GM12864 (cell line): ENCODE data around the gene IREB2.
A peak's percentile ranks its signal among the peaks of the same experiment; 100 is the strongest.

Experiments
- DNase-seq: peaks from one replicate; pipeline ENCODE4 v3.0.0-alpha.2; 2011; ENCODE audit warnings: low read depth
- H3K4me3 ChIP-seq: 2 replicates; pipeline ENCODE4 v1.5.1; 2011; ENCODE audit warnings: mild to moderate bottlenecking, low read depth, low read length, control low read depth
- TF ChIP-seq, protein P1 (sequence below): IDR thresholded peaks from 2 replicates; pipeline ENCODE4 v1.5.1; 2011; ENCODE audit warnings: low read depth, mild to moderate bottlenecking, moderate library complexity, low read length, control low read depth, inconsistent platforms; ENCODE audit errors: missing control alignments

IREB2 gene, protein sequence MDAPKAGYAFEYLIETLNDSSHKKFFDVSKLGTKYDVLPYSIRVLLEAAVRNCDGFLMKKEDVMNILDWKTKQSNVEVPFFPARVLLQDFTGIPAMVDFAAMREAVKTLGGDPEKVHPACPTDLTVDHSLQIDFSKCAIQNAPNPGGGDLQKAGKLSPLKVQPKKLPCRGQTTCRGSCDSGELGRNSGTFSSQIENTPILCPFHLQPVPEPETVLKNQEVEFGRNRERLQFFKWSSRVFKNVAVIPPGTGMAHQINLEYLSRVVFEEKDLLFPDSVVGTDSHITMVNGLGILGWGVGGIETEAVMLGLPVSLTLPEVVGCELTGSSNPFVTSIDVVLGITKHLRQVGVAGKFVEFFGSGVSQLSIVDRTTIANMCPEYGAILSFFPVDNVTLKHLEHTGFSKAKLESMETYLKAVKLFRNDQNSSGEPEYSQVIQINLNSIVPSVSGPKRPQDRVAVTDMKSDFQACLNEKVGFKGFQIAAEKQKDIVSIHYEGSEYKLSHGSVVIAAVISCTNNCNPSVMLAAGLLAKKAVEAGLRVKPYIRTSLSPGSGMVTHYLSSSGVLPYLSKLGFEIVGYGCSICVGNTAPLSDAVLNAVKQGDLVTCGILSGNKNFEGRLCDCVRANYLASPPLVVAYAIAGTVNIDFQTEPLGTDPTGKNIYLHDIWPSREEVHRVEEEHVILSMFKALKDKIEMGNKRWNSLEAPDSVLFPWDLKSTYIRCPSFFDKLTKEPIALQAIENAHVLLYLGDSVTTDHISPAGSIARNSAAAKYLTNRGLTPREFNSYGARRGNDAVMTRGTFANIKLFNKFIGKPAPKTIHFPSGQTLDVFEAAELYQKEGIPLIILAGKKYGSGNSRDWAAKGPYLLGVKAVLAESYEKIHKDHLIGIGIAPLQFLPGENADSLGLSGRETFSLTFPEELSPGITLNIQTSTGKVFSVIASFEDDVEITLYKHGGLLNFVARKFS

DNA sequence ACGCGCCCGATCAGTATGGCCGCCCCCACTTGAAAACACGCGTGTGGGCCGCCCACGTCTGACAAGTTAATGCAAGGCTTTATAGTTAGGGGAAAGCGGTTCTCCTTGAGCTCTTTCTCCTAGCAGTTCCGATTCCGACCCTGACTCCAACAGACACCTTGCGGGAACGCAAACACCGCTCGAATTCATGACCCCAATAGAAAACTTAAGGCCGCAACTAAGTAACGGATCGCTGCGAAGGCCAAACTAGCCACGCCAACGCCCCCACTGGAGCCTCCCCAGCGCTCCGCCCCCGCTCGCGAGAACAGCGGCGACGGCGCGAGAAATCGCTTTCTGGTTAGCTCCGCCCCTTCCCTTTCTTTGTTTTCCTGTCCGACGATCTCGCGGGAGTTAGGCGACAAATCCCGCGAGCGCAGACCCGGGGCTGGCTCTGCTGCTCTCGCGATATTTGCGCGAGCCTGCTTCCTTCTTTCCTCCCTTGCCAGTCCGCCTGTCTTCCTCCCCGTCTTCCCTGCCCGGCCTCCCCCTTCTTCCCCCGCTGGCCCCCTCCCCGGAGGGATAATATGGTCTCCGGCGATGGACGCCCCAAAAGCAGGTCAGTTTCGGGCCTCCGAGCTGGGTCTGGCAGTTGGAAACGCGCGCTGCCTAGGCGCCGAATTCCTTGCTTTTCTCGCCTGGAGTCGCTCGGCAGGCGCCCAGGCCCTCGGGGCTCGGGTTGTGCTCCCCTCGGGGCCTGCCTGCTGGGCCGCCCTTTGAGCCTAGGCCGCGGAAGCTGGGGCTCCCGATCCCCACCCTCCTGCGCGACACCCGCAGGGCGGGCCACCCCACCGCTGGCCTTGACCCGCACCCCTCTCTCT is at the start of gene IREB2:
Gene IREB2 (plus strand): TSS at position 455 of the 857 bp plus-strand sequence. CDS start 122 bp downstream, at position 577.
- peak within 1 kb of the TSS; percentile 92 for H3K4me3 ChIP-seq
- DNase-seq: peak; percentile 90
- TF ChIP-seq, protein P1, sequence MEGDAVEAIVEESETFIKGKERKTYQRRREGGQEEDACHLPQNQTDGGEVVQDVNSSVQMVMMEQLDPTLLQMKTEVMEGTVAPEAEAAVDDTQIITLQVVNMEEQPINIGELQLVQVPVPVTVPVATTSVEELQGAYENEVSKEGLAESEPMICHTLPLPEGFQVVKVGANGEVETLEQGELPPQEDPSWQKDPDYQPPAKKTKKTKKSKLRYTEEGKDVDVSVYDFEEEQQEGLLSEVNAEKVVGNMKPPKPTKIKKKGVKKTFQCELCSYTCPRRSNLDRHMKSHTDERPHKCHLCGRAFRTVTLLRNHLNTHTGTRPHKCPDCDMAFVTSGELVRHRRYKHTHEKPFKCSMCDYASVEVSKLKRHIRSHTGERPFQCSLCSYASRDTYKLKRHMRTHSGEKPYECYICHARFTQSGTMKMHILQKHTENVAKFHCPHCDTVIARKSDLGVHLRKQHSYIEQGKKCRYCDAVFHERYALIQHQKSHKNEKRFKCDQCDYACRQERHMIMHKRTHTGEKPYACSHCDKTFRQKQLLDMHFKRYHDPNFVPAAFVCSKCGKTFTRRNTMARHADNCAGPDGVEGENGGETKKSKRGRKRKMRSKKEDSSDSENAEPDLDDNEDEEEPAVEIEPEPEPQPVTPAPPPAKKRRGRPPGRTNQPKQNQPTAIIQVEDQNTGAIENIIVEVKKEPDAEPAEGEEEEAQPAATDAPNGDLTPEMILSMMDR: no peak

DNA sequence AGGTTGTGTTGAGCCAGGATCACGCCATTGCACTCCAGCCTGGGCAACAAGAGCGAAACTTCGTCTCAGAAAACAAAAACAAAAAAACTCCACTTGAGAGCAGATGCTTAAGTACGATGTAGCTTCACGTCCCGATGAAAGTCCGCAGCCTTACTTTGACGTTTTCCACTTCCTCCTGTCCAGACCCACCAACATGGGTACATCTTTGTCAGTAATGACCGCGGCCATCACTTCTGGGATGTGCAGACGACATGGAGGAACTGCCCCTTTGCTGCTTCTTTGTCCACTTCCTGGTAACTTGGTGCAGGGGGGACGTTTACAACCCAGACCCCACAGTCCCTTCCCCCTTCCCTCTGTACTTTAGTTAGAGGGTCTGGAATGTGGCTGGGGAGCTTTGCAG is 49.2 kb upstream of the IREB2 start:
- TF ChIP-seq, protein P1: no peak
- no peak overlapping the region for H3K4me3 ChIP-seq
- DNase-seq: no peak

DNA sequence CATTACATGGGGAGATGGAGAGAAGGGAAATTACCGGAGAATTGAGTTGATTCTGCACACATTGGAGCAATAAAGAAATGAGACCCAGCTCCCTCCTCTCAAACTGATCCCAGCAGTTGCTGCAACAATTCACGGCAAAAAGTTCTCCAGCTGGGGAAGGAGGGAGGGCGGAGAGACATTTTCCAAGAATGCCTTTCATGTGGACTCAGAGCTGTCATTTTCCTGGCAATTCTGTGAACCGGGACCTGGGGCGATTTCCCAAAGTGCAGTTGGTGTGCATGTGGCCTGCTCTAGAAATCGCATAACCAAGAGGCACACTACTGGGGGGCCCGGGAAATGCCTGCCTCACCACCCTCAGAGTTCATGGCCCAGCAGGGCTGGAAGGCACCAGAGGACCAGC is 48.7 kb upstream of the IREB2 start:
- no peak overlapping the region for H3K4me3 ChIP-seq
- DNase-seq: no peak
- TF ChIP-seq, protein P1: no peak

DNA sequence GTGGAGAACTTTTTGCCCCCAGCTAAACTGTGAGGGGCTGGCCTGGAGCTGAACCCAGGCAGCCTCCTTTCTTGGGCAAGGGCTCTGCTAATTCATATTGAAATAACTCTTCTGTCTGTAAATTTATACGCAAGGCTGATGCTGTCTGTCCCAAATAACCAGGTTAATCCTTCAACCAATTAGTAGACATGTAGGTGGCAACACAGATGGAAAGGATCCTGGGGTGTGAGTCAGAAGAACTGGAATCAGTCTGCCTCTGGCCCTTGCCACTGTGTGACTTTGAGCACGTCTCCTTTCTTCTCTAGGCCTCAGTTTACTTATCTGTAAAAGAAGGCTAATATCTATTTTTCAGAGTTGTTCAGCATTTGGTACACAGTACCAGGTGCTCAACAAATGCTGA is 48.3 kb upstream of the IREB2 start:
- TF ChIP-seq, protein P1: no peak
- H3K4me3 ChIP-seq: no peak overlapping the region
- DNase-seq: no peak

DNA sequence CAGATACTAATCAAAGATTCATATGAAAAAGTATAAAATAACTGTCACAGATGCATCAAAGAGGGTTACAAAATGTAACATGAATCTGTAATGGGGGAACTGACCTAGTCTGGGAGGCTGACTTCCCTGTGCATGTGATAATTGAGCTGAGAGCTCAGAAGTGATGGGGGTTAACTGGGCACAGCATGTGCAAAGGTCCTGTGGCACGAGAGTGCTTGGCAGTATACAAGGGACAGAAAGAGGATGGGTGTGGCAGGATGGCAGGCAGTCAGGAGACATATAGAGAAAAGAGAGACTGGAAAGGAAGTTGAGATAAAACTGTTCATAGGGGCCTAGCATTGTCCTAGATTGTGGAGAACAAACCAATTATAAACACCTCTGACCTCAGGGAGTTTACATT is 47.8 kb upstream of the IREB2 start:
- no peak for DNase-seq
- H3K4me3 ChIP-seq: no peak overlapping the region
- TF ChIP-seq, protein P1: no peak

DNA sequence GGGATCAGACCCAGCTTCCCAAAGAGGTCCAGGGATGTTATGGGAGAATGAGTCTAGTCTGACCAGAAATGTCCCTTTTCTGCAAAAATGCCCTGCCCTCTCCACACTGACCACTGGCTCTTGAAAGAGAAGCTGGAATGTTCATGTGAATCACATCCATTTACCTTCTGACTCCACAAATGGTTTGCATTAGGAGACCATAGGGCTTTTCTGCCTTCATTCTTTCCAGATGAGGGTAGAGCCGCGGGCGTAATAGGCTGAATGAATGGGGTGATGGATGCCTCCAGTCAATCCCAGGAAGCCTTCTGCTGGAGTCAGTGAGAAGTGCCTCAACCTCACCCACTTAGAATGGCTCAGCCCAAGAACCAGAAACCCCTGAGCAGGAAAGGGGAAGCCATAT is 47.2 kb upstream of the IREB2 start:
- TF ChIP-seq, protein P1: no peak
- no peak for DNase-seq
- no peak overlapping the region for H3K4me3 ChIP-seq
